GM18873 (cell line): ENCODE data around the gene CETP.
"Not testable (repeated sequence)": the region's sequence is repeated elsewhere in the genome, so short reads cannot be mapped to it uniquely, and the experiment has no call there.

ENCODE experiments used
- ATAC-seq: cut with Tn5 transposase; IDR thresholded peaks from one replicate; pipeline ENCODE4 v1.9.1; 2021; ENCODE audit warnings: mild to moderate bottlenecking, moderate library complexity, moderate number of reproducible peaks; ENCODE audit not compliant: unreplicated experiment, low FRiP score

The CETP gene

DNA sequence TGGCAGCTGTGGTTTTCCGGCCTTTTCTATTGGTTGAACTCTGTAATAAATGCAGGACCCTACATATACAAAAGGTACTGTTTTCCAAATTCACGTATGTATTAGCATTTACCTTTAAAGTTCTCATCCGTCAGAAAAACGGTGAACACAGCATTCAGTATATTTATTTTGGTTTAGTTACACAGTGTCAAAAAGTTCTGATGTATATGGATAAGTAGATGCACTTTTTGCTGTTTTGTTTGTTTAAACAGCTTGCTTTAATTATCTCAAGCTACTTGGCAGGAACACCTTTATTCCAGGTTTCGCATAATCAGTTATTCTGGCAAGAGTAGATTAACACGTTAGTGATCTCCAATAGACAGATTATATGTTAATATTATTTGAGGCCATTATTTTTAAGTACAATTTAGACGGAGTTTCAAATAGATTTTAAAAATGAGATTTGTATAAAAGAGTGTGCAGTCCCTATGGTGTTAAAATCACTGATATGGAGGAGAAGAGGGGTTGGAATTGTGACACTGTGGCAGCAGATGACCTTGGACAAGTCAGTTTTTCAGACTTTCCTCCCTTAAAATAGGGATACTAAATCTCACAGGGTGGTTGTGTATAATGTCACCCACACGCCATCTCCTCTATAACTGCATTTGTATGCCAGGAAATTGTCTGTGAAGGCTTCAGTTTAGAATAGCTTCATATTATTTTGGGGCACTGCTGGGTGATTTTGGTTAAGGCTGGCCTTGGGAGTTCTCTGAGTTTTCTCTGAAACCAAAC, 27.7 kb upstream of the CETP start:
- ATAC-seq: no peak

DNA sequence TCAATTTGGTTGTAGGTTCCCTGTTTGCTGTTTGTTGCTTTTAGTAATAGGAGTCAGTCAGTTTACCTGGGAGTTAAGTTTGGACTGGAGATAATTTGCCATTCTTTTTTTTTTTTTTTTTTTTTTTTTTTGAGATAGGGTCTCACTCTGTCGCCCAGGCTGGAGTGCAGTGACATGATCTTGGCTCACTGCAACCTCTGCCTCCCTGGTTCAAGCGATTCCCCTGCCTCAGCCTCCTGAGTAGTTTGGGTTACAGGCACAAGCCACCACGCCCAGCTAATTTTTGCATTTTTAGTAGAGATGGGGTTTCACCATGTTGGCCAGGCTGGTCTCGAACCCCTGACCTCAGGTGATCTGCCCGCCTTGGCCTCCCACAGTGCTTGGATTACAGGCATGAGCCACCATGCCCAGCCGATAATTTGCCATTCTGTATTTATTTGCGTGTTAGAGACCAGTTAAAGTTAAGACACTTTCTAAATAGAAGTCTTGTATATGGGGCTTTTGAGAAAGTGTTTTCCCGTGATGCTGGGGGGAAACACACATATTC, 27.1 kb upstream of the CETP start:
- not testable (repeated sequence) for ATAC-seq

DNA sequence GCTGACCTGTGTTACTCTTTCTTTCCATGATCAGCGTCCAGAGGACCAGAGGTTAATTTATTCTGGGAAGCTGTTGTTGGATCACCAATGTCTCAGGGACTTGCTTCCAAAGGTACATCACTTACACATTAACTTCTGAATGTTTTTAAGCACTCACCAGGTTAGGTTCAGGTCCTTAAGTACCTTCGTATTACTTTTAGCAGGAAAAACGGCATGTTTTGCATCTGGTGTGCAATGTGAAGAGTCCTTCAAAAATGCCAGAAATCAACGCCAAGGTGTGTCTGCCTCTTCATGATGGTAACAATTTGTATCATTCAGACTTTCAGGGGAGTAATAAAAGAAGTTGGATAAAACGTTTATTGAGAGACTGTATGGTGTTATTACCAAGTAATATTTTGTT, 26.5 kb upstream of the CETP start:
- no peak for ATAC-seq

DNA sequence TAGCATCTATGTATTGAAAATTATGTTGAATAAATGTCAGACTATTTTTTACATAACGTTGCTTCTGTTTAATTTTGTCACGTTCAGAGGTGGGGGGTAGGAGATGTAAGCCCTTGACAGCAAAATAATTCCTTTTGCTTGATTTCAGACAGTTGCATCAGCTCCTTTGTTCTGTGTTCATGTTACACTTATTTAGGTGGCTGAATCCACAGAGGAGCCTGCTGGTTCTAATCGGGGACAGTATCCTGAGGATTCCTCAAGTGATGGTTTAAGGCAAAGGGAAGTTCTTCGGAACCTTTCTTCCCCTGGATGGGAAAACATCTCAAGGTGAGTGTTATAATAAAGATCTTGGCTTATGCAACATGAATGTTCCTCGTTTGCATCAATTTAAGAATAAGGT, 25.3 kb upstream of the CETP start:
- ATAC-seq: no peak

DNA sequence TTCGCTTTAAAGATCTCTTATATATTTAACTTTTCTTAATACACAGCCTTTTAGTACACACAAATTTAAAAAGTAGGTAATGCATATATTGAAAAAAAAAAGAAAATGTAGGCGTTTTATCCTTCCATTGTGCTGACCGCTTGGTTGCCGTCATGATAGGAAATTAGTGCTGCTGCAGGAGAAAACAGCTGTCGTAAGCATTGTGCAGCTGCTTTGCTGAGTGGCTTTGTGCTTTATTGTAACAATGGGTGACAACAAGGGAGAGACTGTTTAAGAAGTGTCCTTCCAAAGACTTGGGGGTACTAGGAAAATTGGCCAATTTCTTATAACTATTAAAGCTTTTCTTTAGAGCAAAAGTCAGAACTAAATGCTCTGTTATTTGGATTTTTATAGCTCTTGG, 24.8 kb upstream of the CETP start:
- ATAC-seq: no peak

DNA sequence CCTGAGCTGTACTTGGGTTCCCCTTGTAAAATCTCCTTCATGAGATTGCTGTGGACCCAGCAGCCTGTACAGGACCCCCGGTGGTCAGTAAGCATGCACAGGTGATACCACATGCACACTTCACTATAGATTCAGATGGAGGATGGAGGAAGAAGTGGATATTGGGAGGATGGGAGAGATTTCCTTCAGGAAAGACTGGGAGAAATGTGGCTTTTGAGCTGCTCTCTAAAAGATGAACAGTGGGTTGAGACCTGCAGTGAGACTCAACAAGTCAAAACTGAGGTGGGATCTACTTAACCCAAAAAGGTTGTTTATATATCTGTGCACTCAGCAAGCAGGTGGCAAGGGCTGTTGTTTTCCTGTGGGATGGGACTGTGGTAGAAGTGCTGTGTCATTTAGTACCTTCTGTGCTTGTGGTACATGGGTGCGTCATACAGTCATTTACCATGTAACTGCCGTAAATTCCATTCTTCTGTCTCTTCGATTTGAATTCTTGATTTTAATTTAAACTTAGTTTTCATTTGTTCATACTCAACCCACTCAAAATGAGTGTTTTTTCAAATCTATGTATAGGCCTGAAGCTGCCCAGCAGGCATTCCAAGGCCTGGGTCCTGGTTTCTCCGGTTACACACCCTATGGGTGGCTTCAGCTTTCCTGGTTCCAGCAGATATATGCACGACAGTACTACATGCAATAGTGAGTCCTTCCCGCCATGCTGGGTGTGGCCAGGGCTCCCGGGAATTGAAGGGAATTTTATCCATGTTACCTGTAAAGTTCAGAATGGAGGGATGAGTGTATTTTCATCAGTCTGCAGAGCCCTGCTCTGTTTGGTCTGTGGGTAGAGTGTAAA, 22.9 kb upstream of the CETP start:
- ATAC-seq: peak; percentile 52

DNA sequence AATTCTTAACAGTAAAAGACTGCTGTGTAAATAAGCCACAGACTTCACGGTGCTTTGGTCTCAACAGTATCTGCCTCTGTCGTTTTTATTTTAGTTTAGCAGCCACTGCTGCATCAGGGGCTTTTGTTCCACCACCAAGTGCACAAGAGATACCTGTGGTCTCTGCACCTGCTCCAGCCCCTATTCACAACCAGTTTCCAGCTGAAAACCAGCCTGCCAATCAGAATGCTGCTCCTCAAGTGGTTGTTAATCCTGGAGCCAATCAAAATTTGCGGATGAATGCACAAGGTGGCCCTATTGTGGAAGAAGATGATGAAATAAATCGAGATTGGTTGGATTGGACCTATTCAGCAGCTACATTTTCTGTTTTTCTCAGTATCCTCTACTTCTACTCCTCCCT, 21.9 kb upstream of the CETP start:
- no peak for ATAC-seq

DNA sequence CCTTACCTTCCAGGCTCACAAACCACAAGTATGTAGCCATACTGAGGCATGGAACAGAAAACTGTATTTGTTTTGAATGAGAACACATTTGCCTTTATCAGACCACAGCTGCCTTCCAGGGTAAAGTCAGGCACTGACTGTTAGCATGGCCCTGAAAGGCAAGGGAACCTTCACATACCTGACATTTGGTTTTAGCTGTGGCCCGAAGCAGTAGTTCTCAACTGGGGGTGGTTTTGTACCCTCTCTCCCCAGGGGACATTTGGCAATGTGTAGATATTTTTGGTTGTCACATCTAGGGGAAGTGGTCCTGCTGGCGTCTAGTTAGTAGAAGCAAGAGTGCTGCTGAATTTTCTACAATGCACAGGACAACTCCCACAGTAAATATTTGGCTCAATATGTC, 20.7 kb upstream of the CETP start:
- ATAC-seq: no peak

DNA sequence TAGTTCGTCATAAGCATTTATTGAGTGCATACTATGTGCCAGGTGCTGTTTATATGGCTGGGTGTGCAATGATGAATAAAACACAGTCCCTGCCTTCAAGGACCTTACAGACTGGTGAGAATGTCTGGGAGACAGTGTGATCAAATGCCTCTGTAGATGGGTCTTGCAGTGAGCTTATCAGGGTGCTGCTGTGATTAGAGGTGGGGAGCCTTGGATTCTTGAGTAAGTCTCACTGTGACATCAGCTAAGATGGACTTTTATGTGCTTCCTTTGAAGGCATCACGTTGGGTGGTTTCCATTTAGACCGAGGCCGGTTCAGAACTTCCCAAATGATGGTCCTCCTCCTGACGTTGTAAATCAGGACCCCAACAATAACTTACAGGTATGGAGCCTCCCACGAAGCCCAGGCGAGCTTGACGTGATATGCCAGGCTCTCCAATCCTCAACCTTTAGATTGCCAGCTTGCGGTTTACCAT, 19.9 kb upstream of the CETP start:
- ATAC-seq: no peak

DNA sequence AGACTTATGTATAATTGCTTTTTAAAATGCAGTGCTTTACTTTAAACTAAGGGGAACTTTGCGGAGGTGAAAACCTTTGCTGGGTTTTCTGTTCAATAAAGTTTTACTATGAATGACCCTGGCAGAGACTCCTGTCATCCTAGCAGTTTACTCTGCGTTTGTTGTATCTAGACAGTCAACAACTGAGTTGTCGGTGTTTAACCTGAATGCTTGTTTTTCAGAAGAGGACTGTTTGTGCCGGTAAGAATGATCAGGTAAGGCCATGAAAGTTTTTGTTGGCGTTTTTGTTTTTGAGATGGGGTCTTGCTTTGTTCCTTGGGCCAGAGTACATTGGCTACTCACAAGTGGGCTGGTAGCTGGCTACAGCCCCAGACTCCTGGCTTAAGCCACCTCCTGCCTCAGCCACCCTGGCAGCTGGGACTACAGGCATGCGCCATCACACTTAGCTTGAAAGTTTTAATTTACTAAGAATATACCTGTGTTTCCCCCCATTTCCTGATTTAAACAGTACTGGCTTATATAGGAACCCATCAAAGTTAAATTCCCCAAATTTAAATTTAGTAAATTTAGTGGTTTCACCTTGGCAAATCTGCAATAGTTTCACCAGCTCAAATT, 17.9 kb upstream of the CETP start:
- no peak for ATAC-seq

DNA sequence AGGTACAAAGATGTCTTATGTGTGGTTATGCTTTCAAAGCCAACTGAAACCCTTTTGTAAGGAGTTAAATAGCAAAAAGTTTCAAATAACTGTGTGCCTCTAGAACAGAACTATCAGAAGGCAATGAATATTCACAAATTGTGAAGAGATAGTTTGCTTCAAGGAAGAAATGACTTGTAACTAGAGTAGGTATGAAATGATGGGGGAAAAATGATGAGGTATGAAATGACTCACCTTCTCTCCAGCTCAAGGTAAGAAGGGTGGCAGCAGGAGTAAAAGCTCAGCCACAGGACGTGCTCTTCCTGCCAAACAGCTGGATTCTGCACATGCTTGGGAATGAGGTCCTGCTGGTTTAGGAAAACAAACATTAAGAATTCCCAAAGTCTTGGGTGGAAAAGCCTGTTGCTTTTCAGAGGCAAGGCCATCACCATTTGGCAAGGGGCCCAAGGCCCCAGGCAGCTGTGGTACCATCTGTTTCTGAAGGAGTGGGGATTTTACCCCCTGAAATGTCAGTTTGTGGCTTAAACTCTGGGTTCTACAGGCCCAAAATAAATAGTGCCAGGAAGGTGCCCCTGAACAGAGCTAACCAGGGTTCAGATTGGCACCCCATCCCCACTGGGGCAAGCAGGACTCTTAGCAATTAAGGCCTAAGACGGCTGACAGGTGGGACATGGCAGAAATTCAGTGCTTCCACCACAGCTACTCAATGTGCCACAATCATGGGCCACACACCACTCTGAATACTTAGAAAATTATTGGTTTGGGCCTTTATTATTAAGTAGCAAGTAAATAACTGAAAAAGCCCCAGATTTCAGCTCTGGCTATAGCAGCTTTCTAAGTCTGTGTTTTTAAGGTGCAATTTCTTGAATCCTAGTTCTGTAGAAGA, 16.6 kb upstream of the CETP start:
- ATAC-seq: peak; percentile 53

DNA sequence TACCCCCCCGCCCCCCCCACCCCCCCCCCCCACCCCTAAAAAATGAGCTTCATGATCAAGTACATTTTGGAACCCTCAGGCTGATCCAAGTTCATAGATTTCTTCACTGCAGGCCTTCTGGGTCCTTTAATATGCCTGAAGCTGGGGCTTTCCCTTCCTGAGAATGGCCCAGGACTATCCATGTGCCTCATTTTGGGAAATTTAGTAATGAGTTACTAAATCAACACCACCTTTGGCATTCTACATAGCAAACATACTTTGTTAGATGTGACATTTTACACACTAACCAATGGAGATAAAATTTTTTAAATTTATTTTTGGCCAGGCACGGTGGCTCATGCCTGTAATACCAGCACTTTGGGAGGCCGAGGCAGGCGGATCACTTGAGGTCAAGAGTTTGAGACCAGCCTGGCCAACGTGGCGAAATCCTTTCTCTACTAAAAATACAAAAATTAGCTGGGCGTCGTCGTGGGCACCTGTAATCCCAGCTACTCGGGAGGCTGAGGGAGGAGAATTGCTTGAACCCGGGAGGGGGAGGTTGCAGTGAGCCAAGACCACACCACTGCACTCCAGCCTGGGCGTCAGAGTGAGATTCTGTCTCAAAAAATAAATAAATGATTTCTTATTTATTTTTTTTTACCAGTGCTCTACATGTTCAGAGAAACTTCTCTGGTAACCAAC, 15.8 kb upstream of the CETP start:
- no peak for ATAC-seq

DNA sequence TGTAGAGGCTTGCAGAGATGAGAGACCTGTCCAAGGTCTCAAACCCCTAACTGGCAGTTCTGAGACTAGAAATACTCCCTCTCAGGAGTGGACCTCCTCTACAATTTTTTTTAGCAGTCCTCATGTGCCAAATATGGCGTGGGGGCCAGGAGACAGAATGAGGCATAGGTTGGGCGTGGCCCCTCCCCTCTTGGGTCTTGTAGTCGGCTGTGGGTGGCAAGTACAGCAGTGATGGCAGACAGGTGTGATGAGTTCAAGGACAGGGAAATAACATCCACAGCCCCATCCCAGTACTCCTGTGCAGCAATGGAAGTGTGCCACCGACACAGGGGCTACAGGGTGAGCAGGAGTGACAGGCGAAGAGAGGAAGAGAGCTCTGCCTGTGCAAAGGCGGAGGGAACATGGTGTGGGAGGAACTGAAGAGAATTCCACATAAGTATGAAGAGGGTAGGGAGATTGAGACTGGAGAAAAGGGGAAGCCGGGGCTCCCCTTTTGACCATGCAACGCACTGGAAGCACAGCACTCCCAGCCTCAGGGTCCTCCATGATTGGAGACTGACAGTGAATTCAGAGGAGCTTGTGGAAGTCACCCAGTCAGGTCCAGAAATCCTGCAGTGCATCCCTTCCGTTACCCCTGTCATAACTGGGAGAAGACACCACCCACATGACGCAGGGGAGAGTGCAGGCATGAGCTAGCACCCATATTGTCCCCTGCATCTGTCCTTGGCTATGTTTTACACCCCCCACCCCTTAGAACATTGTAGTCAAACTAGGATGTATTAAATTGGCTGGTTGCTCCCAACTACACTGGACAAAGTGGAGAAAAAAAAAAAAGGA, 14.8 kb upstream of the CETP start:
- ATAC-seq: no peak

DNA sequence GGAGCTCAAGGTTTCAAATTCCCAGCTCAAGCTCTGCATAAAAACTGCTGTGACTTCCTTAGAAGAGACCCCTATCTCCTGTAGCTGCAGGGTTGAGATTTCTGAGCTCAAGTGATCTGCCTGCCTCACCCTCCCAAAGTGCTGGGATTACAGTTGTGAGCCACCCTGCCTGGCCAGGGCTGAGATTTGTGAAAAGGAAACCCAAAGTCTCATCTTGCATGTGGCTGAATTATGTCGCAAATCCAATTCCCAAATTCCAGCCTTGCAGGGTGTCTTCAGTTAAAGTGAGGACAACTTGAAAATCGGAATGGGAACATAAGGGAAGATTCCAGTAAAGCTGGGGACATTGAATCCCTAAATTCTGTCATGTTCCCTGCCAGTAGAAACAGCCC, 14.2 kb upstream of the CETP start:
- ATAC-seq: no peak

DNA sequence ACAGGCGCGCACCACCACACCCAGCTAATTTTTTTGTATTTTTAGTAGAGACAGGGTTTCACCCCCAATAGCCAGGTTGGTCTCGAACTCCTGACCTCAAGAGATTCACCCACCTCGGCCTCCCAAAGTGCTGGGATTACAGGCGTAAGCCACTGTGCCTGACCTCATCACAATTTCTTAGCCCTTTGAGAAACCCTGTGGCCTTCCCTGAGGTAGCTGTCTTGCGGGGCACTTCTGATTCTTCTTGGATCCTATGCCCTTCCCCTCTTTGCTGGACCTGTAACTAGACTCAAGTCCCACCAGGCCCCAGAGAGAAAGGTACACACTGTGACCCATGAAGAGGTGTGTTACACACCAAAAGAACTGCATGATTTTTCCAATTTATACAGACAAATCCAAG, 13.5 kb upstream of the CETP start:
- ATAC-seq: no peak

DNA sequence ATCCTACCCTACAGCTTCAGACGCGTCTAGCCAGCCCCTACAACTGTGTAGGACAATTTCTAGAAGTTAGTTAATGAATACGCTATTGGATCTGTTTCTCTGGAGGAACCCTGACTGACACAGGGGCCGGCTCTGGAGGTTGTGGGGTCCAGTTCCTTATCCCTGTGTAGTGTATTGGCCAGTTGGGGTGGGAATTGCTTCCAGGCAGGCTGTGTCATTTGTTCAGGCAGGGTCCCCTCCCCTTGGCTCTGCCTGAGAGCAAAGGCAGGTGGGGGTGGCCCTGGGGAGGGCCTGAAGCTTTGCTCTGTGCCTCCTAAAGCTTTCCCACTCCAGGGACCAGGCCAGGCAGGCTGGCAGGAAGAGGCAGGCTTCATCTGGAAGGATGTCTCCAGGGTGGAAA, 11.7 kb upstream of the CETP start:
- ATAC-seq: no peak

DNA sequence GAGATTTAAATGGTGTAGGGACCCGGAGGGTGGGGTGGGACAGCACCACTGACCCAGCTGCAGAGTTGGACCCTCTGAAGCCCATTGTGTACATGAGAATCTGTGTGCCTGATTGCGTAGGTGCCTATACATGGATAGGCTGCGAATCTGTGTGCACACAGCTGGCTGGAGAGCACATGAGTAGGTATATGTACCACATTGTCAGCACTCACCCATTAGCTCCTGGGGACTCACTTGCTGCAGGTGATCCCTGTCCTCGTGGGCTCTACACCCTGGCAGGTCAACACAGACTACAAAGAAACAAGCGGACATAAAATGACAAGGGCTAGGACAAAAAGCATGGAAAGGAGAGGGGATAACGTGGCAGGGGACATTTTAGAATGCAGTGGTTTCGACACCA, 11.3 kb upstream of the CETP start:
- ATAC-seq: no peak

DNA sequence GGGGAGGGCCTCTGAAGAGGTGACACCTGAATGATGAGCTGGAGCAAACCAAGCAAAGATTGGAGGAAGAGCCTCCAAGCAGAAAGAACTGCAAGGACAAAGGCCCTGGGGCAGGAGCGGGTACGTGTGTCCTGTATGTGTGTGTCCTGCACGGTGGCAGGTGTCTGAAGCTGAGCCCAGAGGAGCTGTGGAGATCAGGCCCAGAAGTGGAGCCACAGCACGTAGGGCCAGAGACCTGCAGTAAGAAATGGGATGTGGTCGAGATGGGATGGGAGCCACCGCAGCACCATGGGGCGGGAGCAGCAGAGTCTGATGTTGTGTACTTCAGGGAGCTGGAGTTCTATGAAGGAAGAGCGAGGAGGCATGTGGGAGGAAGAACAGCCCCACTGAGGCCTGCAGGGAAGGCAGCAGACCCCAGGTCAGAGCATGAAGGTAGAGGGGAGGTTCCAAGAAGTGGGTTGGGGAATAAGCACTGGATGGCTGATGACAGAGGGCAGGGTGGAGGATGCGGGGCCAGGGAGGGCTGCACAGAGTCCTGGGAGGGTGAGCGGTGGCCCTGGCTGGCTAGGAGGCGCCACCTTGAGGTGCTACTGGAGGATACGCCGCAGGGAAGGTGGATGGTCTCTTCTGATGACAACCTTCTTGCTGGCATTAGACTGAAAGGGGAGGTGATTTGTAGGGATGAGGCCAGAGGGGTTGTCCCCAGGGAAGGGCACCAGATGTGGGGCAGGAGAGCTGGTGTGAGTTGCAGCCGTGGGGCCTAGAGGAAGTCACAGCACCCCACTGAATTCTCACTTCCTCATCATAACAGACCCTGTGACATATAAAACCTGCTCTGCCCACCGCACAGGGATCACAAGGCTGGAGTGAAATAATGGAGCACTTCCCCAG, 10.6 kb upstream of the CETP start:
- peak; percentile 39 for ATAC-seq
